ENCODE data around the gene TMEM190.

The TMEM190 gene

GRCh38 chr19:55424518-55424917 lies 47.9 kb downstream of the TMEM190 start:
- TF ChIP-seq ZNF274 (IDR thresholded peaks at IDR 0.05; ENCODE audit: low read depth, low read length), result no peak
- no peak overlapping the region for H3K4me3 ChIP-seq (ENCODE audit: low read length)

- no peak for TF ChIP-seq ZNF274 (IDR thresholded peaks at IDR 0.05; ENCODE audit: low read depth, low read length)
These were observed 49.4 kb downstream of the TMEM190 start for GRCh38 chr19:55426042-55426441.

More at GRCh38 chr19:55426042-55426441, 49.4 kb downstream of the TMEM190 start:
- H3K4me3 ChIP-seq (ENCODE audit: low read length), result no peak overlapping the region

Measured in GM08714 (cell line).